ENCODE results near the gene NKAIN1.
"Not testable (repeated sequence)": the region's sequence is repeated elsewhere in the genome, so short reads cannot be mapped to it uniquely, and the experiment has no call there.

The NKAIN1 gene

GRCh38 chr1:31231802-31232201 lies 7.9 kb downstream of the NKAIN1 start:
- no peak for FAIRE-seq

- no peak for FAIRE-seq
These were observed 9.3 kb downstream of the NKAIN1 start for GRCh38 chr1:31230378-31230777.

- FAIRE-seq = no peak
These were observed 10.7 kb downstream of the NKAIN1 start for GRCh38 chr1:31228986-31229385.

- no peak for FAIRE-seq
These were observed 11.7 kb downstream of the NKAIN1 start for GRCh38 chr1:31227891-31228568.

GRCh38 chr1:31224068-31224467 lies 15.6 kb downstream of the NKAIN1 start:
- no peak for FAIRE-seq

- FAIRE-seq = no peak
These were observed 17.5 kb downstream of the NKAIN1 start for GRCh38 chr1:31222176-31222575.

- FAIRE-seq = no peak
These were observed 18.6 kb downstream of the NKAIN1 start for GRCh38 chr1:31221072-31221471.

GRCh38 chr1:31219489-31219888 lies 20.2 kb downstream of the NKAIN1 start:
- no peak for FAIRE-seq

- FAIRE-seq = no peak
These were observed 21.0 kb downstream of the NKAIN1 start for GRCh38 chr1:31218705-31219104.

- FAIRE-seq = no peak
These were observed 23.7 kb downstream of the NKAIN1 start for GRCh38 chr1:31216016-31216415.

GRCh38 chr1:31215065-31215570 lies 24.6 kb downstream of the NKAIN1 start:
- FAIRE-seq = no peak

GRCh38 chr1:31214316-31215064 lies 25.2 kb downstream of the NKAIN1 start:
- no peak for FAIRE-seq

GRCh38 chr1:31208361-31208945 lies 31.2 kb downstream of the NKAIN1 start:
- FAIRE-seq = no peak

- FAIRE-seq = no peak
These were observed 32.1 kb downstream of the NKAIN1 start for GRCh38 chr1:31207569-31207968.

- no peak for FAIRE-seq
These were observed 32.6 kb downstream of the NKAIN1 start for GRCh38 chr1:31207046-31207445.

- no peak for FAIRE-seq
These were observed 36.5 kb downstream of the NKAIN1 start for GRCh38 chr1:31203215-31203614.

GRCh38 chr1:31201931-31202360 lies 37.7 kb downstream of the NKAIN1 start:
- no peak for FAIRE-seq

- no peak for FAIRE-seq
These were observed 39.7 kb downstream of the NKAIN1 start for GRCh38 chr1:31199949-31200348.

GRCh38 chr1:31199236-31199790 lies 40.4 kb downstream of the NKAIN1 start:
- FAIRE-seq = no peak

GRCh38 chr1:31198600-31198999 lies 41.1 kb downstream of the NKAIN1 start:
- no peak for FAIRE-seq

GRCh38 chr1:31198150-31198549 lies 41.5 kb downstream of the NKAIN1 start:
- no peak for FAIRE-seq

- no peak for FAIRE-seq
These were observed 43.0 kb downstream of the NKAIN1 start for GRCh38 chr1:31196685-31197084.

- not testable (repeated sequence) for FAIRE-seq
These were observed 44.4 kb downstream of the NKAIN1 start for GRCh38 chr1:31195267-31195666.

- FAIRE-seq = no peak
These were observed 46.0 kb downstream of the NKAIN1 start for GRCh38 chr1:31193729-31194128.

Data from TTC549 (cell line).